Measurements from ENCODE around the gene ADIPOR1. TPM values are rescaled to one million over a fixed set of nuclear protein-coding genes. Genes with fewer than 3 reads are reported as not detected.

Gene ADIPOR1
- total and polyA plus RNA-seq, 5 donors, result 75.1 to 100.0 (median 91.9) TPM

GRCh38 chr1:202954057-202954745, 3.9 kb downstream of the ADIPOR1 start:
- H3K4me3 ChIP-seq (ENCODE audit: low read length), result no peak overlapping the region
- H3K9me3 ChIP-seq (ENCODE audit: control insufficient read depth, low read length), result no peaks in the 10 kb centered on the region
- 63% methylated on average over 6 of the region's 6 CpGs for WGBS
- DNase-seq (no peak), ATAC-seq (no peak)
- H3K4me1 ChIP-seq (ENCODE audit: control insufficient read depth, insufficient read depth, low read length), result no peaks in the 10 kb centered on the region
- no peak overlapping the region for H3K27ac ChIP-seq (ENCODE audit: low read length)
- no peaks in the 10 kb centered on the region for H3K27me3 ChIP-seq (ENCODE audit: control insufficient read depth, insufficient read depth)
- intact Hi-C loops (cut with DNase I), result no loop called here

- ATAC-seq (no peak), DNase-seq (no peak)
- no peaks in the 10 kb centered on the region for H3K27me3 ChIP-seq (ENCODE audit: control insufficient read depth, insufficient read depth)
- intact Hi-C loops (cut with DNase I), result no loop called here
- H3K27ac ChIP-seq (ENCODE audit: low read length), result no peak overlapping the region
- no peak overlapping the region for H3K4me3 ChIP-seq (ENCODE audit: low read length)
- no peaks in the 10 kb centered on the region for H3K9me3 ChIP-seq (ENCODE audit: control insufficient read depth, low read length)
- H3K4me1 ChIP-seq (ENCODE audit: control insufficient read depth, insufficient read depth, low read length), result no peaks in the 10 kb centered on the region
These were observed 4.7 kb downstream of the ADIPOR1 start for GRCh38 chr1:202953392-202953791.

GRCh38 chr1:202952818-202953217, 5.3 kb downstream of the ADIPOR1 start:
- H3K9me3 ChIP-seq (ENCODE audit: control insufficient read depth, low read length), result no peaks in the 10 kb centered on the region
- no peak overlapping the region for H3K27ac ChIP-seq (ENCODE audit: low read length)
- 45% methylated on average over 4 of the region's 4 CpGs for WGBS
- H3K4me1 ChIP-seq (ENCODE audit: control insufficient read depth, insufficient read depth, low read length), result no peaks in the 10 kb centered on the region
- H3K4me3 ChIP-seq (ENCODE audit: low read length), result no peak overlapping the region
- intact Hi-C loops (cut with DNase I), result no loop called here
- DNase-seq, result peak in 1 of 3 donors; percentile 32
- peak; percentile 41 to 78 for ATAC-seq
- no peaks in the 10 kb centered on the region for H3K27me3 ChIP-seq (ENCODE audit: control insufficient read depth, insufficient read depth)

- Histone ChIP-seq H3K27me3 (ENCODE audit: control insufficient read depth, insufficient read depth) (no peaks in the 10 kb centered on the region), H3K9me3 (ENCODE audit: control insufficient read depth, low read length) (no peaks in the 10 kb centered on the region), H3K4me1 (ENCODE audit: control insufficient read depth, insufficient read depth, low read length) (no peaks in the 10 kb centered on the region), H3K27ac (ENCODE audit: low read length) (no peak overlapping the region), H3K4me3 (ENCODE audit: low read length) (no peak overlapping the region)
- intact Hi-C loops (cut with DNase I), result no loop called here
- ATAC-seq (no peak), DNase-seq (no peak)
- WGBS, result 98% methylated on average over 1 of the region's 1 CpG
These were observed 6.0 kb downstream of the ADIPOR1 start for GRCh38 chr1:202952099-202952498.

GRCh38 chr1:202951437-202951836, 6.7 kb downstream of the ADIPOR1 start:
- H3K27me3 ChIP-seq (ENCODE audit: control insufficient read depth, insufficient read depth), result no peaks in the 10 kb centered on the region
- intact Hi-C loops (cut with DNase I), result no loop called here
- H3K4me1 ChIP-seq (ENCODE audit: control insufficient read depth, insufficient read depth, low read length), result no peaks in the 10 kb centered on the region
- ATAC-seq (no peak), DNase-seq (no peak)
- H3K27ac ChIP-seq (ENCODE audit: low read length), result no peak overlapping the region
- WGBS, result 75% methylated on average over 2 of the region's 2 CpGs
- H3K9me3 ChIP-seq (ENCODE audit: control insufficient read depth, low read length), result no peaks in the 10 kb centered on the region
- H3K4me3 ChIP-seq (ENCODE audit: low read length), result no peak overlapping the region

- ATAC-seq, result no peak
- intact Hi-C loops (cut with DNase I), result no loop called here
- H3K9me3 ChIP-seq (ENCODE audit: control insufficient read depth, low read length), result no peaks in the 10 kb centered on the region
These were observed 12.6 kb downstream of the ADIPOR1 start for GRCh38 chr1:202945483-202945882.

GRCh38 chr1:202944438-202944921, 13.6 kb downstream of the ADIPOR1 start:
- Histone ChIP-seq H3K27me3 (ENCODE audit: control insufficient read depth, insufficient read depth) (no peaks in the 10 kb centered on the region), H3K9me3 (ENCODE audit: control insufficient read depth, low read length) (no peaks in the 10 kb centered on the region), H3K4me1 (ENCODE audit: control insufficient read depth, insufficient read depth, low read length) (no peaks in the 10 kb centered on the region), H3K4me3 (ENCODE audit: low read length) (no peak overlapping the region), H3K27ac (ENCODE audit: low read length) (no peak overlapping the region)
- DNase-seq (no peak), ATAC-seq (no peak)
- 88% methylated on average over 5 of the region's 5 CpGs for WGBS
- intact Hi-C loops (cut with DNase I), result no loop called here

More at GRCh38 chr1:202945483-202945882, 12.6 kb downstream of the ADIPOR1 start:
- Histone ChIP-seq H3K4me3 (ENCODE audit: low read length) (no peak overlapping the region), H3K27me3 (ENCODE audit: control insufficient read depth, insufficient read depth) (no peaks in the 10 kb centered on the region), H3K4me1 (ENCODE audit: control insufficient read depth, insufficient read depth, low read length) (no peaks in the 10 kb centered on the region), H3K27ac (ENCODE audit: low read length) (no peak overlapping the region)
- no peak for DNase-seq
- 99% methylated on average over 2 of the region's 2 CpGs for WGBS

- ATAC-seq (no peak), DNase-seq (no peak)
- Histone ChIP-seq H3K4me1 (ENCODE audit: control insufficient read depth, insufficient read depth, low read length) (no peaks in the 10 kb centered on the region), H3K4me3 (ENCODE audit: low read length) (no peak overlapping the region), H3K27me3 (ENCODE audit: control insufficient read depth, insufficient read depth) (no peaks in the 10 kb centered on the region), H3K27ac (ENCODE audit: low read length) (no peak overlapping the region), H3K9me3 (ENCODE audit: control insufficient read depth, low read length) (no peaks in the 10 kb centered on the region)
- WGBS, result 82% methylated on average over 1 of the region's 1 CpG
- intact Hi-C loops (cut with DNase I), result no loop called here
These were observed 15.7 kb downstream of the ADIPOR1 start for GRCh38 chr1:202942426-202942825.

GRCh38 chr1:202941372-202941771, 16.7 kb downstream of the ADIPOR1 start:
- Histone ChIP-seq H3K4me1 (ENCODE audit: control insufficient read depth, insufficient read depth, low read length) (no peaks in the 10 kb centered on the region), H3K27me3 (ENCODE audit: control insufficient read depth, insufficient read depth) (no peaks in the 10 kb centered on the region), H3K4me3 (ENCODE audit: low read length) (no peak overlapping the region), H3K9me3 (ENCODE audit: control insufficient read depth, low read length) (no peaks in the 10 kb centered on the region), H3K27ac (ENCODE audit: low read length) (no peak overlapping the region)
- intact Hi-C loops (cut with DNase I), result no loop called here
- DNase-seq (no peak), ATAC-seq (no peak)
- 77% methylated on average over 4 of the region's 4 CpGs for WGBS

GRCh38 chr1:202940561-202940960, 17.6 kb downstream of the ADIPOR1 start:
- no peak for DNase-seq
- Histone ChIP-seq H3K27ac (ENCODE audit: low read length) (no peak overlapping the region), H3K9me3 (ENCODE audit: control insufficient read depth, low read length) (no peaks in the 10 kb centered on the region), H3K27me3 (ENCODE audit: control insufficient read depth, insufficient read depth) (no peaks in the 10 kb centered on the region), H3K4me1 (ENCODE audit: control insufficient read depth, insufficient read depth, low read length) (no peaks in the 10 kb centered on the region), H3K4me3 (ENCODE audit: low read length) (no peak overlapping the region)
- no peak for ATAC-seq
- intact Hi-C loops (cut with DNase I), result no loop called here

- Histone ChIP-seq H3K9me3 (ENCODE audit: control insufficient read depth, low read length) (no peaks in the 10 kb centered on the region), H3K4me1 (ENCODE audit: control insufficient read depth, insufficient read depth, low read length) (no peaks in the 10 kb centered on the region), H3K27me3 (ENCODE audit: control insufficient read depth, insufficient read depth) (no peaks in the 10 kb centered on the region), H3K4me3 (ENCODE audit: low read length) (no peak overlapping the region), H3K27ac (ENCODE audit: low read length) (no peak overlapping the region)
- 64% methylated on average over 5 of the region's 5 CpGs for WGBS
- ATAC-seq (no peak), DNase-seq (no peak)
- intact Hi-C loops (cut with DNase I), result no loop called here
These were observed 19.7 kb downstream of the ADIPOR1 start for GRCh38 chr1:202938287-202938925.

All from right cardiac atrium (tissue), 5 donors.